Posterior vena cava (tissue), 2 donors: ENCODE results near the gene BEX5. TPM values are rescaled to one million over a fixed set of nuclear protein-coding genes. Genes with fewer than 3 reads are reported as not detected.
"Not testable (repeated sequence)": the region's sequence is repeated elsewhere in the genome, so short reads cannot be mapped to it uniquely, and the experiment has no call there.

Experiments used
- DNase-seq: peaks from one replicate; pipeline ENCODE4 v3.0.0-alpha.2; 2020; ENCODE audit warnings: low spot score
- intact Hi-C, 2 donors: fragments of 100-400 bp; cut with DNase I; formaldehyde crosslinking; loops; one replicate each; pipeline versions ENCODE4 v1.14.1 to v1.14.2; 2022 to 2023
- long read RNA-seq, 2 donors: library from polyadenylated mRNA; unstranded; transcript quantifications; one replicate each; pipeline ENCODE4 v2.0.0, GENCODE V29; 2020 to 2021
- total RNA-seq, 2 donors: library from RNA; stranded (reverse); fragmentation: NEBNext Ultra II Directional; extraction: Animal tissue kit (Norgen Biotek cat#: 25700); gene quantifications; one replicate each; pipeline ENCODE4 v1.2.1, GENCODE V29; 2021
- donor health status: DM: yes; HTN: yes; CAD: no.
- donor health status: DM: yes; HTN: yes; CAD: no.

The BEX5 gene
- 1 to 10 TPM; 3.0 TPM for total RNA-seq
- long read RNA-seq, donor 1, partial matches to known transcripts = 0 of 1 reads
- long read RNA-seq, donor 1, other reads (novel, unspliced or antisense) = 0 of 1 reads
- long read RNA-seq, donor 2 = 0 reads

DNA sequence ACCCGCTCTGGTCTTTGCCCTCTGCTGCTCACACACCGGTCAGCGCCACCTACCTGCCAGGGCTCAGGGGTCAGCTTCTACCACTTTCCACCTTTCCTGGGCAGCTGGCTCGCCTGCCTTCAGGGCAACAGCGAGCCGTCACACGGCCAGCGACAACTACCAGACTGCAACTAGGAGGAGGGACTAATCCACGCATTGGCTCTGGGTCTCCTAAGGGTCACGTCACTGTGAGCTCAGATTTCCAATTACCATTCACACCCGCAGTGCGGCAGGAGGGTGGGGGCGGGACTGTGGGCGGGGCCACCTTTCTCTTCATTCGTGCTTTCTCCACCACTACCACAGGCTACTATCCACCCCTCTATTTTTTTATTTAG is at the start of gene BEX5:
Gene BEX5, minus strand, starts transcription at position 172 of the 374 bp plus-strand sequence. CDS start 1,712 bp downstream, outside the sequence.
- DNase-seq = no peak
- intact Hi-C loops = no loop called here

DNA sequence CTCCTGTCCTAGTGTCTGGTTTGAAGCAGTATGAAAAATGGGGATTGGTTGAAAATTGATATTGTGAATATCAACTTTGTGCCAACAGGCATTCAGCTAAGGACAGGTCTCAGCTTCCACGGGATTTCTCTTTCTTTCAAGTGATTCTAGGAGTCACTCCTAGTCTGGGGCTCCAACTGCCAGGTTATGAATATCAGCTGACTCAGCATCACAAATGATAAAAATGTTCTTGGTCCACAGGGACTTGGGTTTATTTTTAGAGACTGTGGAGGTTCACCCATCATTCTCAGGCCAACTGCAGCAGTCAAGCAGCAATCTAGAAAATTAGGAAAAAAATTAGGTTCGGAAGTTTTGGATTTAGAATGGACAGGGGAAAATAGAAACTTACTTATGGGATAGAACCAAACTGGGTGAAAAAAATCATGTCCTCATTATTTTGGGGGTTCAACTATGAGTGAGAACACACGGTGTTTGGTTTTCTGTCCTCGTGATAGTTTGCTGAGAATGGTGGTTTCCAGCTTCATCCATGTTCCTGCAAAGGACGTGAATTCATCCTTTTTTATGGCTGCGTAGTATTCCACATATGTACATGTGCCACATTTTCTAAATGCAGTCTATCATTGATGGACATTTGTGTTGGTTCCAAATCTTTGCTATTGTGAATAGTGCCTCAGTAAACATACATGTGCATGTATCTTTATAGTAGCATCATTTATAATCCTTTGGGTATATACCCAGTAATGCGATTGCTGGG is 30.4 kb upstream of the BEX5 start:
- intact Hi-C loops = no loop called here
- no peak for DNase-seq

DNA sequence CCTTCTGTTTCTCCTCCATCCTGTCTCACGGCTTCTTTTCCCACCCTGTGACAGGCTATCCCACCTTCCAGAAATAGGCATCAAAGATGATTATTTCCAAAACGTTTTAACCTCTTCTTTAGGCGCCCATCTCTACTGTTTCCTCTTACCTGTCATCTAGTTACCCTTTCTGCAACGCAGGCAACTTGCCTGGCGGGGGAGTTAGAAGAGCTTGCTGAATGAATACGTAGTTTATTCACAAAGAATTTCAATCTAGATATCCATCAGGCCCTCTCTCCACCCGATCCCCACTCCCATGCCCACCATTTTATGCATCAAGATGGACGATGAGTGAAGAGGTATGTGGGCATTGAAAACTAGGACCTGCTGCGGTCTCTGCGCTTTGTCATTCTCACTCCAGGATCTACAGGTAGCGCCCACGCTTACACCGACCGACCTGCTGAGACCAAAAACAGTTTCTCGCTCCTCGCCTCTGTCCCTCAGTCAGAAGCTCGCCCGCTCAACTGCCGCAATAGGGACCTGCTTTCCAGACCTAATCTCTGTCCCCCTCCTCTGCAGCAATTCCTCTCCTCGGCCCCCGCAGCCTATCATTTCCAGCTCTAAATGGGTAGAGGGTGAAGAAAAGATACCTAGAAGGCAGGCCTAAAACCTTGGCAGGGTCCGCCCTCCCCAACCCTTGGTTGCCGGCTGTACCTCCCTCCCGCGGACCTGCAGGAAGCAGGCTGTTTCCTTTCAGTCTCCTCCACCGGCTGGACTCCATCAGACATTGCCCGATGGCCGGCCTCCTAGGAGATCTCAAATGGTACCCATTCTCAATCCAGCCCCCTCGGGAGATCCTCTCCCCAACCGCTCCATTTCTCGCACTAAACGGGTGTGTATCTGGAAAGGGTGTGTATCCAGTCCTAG is 624 bp downstream of the BEX5 start:
- no peak for DNase-seq
- intact Hi-C loops = no loop called here

DNA sequence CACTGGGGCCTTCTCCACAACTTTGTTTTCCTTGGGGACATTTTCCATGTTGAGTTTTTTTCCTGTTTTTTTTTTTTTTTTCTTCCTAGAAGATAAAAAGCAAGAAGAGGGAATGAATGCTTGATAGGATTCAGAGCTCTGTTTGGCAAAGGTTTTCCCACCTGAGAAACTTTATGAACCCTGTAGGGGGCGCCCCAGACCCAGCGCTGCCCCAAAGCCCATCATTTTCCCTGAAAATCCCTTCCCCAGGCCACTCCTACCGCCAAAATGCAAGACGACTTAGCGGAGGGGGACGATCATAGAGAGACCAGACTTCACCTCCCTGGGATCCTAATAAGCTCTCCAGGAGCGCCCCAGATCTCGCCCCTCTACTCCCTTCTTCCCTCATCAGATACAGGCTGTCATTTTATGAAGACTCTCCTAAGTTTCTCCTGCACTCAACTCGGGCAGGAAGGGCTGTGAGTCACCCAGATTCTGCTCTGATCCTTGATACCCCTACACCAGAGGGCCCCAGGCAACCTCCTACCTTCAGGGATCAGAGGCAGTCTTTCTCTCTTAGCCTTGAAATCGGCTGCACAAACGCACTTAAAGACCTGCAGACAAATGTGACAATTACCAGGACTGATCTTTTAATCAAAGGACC is 1.4 kb downstream of the BEX5 start:
- DNase-seq = no peak
- intact Hi-C loops = no loop called here

DNA sequence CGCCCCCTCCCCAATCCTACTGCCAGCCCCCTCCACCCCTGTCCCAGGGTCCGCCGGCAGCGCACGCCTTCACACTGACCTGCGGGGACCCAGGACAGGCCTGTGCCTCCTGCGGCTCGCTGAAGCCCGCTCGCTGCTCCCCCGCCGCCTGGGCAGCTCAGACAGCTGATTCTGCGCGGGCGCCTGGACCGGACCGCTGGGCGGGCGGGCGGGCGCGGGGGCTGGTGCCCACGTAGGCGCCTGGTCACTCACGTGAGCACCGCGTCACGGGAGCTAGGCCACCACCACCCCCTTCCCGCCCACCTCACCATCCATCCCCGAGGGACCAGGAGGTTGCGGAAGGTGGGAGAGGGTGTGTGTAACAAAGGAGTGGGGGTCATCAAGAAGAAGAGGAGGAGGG is 13.5 kb downstream of the BEX5 start, which contains the start of gene TCEAL6:
Gene TCEAL6, minus strand, starts transcription at position 208 of the 400 bp plus-strand sequence.
- intact Hi-C loops, DNase-seq: not testable (repeated sequence)

DNA sequence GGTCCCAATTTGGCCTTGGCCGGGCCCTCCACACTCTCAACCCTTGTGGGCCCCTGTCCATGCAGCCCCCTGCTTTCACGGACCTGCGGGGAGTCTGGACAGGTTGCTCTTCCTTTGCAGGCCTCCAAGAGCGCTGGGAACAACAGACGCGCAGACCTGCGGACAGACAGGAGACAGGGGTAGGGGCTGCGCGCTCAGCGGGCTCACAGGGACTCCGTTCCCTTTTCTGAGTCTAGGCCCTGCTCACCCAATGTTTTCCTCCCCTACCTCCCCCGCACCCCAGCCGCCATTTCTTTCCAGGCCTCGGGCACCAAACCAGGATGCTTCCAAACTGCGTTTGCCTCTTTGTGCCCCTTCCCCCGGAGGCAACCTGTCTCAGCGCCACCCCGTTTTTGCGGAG is 14.1 kb downstream of the BEX5 start:
- DNase-seq, intact Hi-C loops: not testable (repeated sequence)

DNA sequence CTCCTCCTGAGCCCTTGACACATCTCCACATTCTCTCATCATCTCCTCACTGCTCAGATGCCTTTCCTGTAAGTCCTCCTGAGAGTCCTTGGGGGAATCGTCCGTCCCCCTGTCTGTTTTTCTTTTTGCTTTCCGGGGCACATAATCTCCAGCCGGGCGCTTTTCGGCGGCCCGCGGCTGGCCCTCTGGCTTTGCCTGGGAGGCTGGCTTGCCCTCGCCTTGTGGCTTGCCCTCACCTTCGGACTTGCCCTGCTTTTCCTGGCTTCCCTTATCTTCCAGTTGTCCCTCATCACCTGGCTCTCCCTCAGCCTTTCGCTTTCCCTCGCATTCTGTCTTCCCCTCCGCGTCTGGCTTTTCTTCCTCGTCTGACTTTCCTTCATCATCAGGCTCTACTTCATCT is 14.9 kb downstream of the BEX5 start:
- DNase-seq, intact Hi-C loops: not testable (repeated sequence)

DNA sequence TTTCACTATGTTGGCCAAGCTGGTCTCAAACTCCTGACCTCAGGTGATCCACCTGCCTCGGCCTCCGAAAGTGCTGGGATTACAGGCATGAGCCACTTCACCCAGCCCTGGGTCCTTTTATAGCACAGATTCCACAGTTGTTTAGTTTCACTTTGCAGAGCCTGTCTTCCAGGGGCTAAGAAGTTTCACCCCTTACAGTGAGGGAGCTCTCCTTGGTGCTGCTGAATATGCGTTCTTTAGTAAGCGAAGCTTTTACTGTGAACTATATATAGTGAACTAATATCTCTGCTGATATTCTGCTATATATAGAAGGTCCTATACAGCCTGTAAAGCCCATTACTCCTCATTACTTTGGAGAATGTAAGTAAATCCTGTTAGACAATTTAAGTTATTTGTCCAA is 17.7 kb downstream of the BEX5 start:
- DNase-seq = no peak
- intact Hi-C loops = no loop called here

DNA sequence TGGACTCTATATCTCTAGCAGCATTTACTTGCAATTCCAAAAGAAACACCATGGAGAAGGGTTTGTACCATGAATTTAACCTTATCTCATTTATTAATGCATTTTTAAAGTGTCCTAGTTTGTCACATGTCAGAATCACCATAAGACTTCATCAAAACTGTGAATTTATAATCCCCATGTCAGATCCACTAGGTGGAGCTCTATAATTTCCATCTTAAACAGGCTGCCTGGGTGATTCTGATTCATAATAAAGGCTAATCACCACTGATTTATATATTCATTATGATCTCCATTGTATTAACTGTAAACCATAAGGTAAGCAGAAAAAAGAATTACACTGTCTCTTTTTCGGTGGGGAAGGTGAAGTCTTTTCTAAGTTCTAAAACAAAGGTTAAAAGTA is 26.3 kb downstream of the BEX5 start:
- intact Hi-C loops = no loop called here

DNA sequence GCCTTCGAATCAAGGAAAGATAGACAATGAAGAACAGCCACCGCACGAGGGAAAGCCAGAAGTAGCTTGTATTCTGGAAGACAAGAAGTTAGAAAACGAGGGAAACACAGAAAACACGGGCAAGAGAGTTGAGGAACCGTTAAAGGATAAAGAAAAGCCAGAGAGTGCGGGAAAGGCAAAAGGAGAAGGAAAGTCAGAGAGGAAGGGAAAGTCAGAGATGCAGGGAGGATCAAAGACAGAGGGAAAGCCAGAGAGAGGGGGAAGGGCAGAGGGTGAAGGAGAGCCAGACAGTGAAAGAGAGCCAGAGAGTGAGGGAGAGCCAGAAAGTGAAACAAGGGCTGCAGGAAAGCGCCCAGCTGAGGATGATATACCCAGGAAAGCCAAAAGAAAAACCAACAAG is 28.9 kb downstream of the BEX5 start:
- intact Hi-C loops = no loop called here
- DNase-seq = no peak

More for the DNA sequence above, 26.3 kb downstream of the BEX5 start:
- no peak for DNase-seq

DNA sequence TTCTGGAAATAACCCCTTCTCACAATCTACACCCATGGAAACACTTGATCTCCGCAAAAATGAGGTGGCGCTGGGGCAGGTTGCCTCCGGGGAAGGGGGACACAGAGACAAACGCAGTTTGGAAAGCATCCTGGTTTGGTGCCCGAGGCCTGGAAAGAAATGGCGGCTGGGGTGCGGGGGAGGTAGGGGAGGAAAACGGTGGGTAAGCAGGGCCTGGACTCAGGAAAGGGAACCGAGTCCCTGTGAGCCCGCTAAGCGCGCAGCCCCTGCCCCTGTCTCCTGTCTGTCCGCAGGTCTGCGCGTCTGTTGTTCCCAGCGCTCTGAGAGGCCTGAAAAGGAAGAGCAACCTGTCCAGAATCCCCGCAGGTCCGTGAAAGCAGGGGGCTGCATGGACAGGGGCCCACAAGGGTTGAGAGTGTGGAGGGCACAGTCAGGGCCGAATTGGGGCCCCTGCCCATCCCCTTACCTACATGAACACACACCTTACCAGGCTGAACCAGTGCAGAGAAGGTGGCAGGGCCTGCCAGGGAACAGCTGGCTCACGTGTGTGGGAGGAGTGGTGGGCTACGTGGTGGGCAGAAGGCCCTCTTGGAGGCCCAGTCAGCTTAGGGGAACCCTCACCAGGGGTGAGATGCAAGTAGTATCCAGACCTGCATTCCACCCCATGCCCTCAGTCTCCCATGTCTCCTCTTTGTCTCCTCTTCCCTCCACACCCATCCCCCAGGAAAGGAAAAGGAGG is 29.5 kb downstream of the BEX5 start:
- DNase-seq, intact Hi-C loops: not testable (repeated sequence)

DNA sequence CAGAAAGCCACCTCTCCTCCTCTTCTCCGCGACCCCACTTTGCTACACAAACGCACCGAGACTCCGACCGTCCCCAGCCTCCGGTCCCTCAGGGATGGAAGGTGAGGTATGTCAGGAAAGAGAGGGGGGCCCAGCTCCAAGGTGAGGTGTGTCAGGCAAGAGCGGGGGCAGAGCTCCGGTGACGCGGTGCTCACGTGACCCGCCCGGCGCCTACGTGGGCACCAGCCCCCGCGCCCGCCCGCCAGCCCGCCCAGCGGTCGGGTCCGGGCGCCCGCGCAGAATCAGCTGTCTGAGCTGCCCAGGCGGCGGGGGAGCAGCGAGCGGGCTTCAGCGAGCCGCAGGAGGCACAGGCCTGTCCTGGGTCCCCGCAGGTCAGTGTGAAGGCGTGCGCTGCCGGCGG is 30.3 kb downstream of the BEX5 start, which contains the start of gene TCEAL2:
Gene TCEAL2, plus strand, starts transcription at position 244 of the 400 bp plus-strand sequence. CDS start 1,152 bp downstream, outside the sequence.
- DNase-seq, intact Hi-C loops: not testable (repeated sequence)

DNA sequence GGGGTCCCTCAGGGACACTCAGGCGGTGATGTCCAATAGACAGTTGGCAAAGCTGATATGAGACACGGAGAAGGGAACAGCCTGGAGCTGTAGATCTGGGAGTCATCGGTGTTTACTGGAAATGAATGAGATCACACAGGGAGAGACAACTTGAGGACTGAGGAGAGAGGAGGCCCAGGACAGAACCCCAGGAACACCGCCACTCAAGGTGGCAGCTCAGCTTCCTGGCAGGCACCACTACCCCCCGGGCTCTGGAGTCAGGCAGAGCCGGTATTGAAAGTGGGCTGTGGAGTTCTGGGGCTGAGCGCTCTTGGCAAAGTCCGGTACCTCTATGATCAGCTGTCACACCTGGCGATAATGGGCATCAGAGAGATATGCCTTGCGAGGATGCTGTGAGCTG is 30.8 kb downstream of the BEX5 start:
- DNase-seq, intact Hi-C loops: not testable (repeated sequence)

DNA sequence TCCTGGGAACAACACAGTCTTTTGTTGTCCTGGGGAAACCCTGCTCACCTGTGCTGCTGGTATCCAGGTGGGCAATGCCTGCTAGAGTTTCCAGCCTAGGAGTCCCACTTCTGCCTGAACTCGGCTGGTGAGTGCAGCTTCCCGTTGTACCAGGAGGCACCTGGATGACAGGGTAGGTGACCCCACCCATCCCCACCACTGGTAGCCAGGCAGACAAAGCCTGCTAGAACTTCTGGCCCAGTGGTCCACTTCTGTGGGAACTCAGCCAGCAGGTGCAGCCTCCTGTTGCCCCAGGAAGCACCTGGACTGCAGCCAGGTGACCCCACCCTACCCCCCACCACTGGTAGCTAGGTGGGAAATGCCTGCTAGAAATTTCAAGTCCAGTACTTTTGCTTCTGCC is 40.0 kb downstream of the BEX5 start:
- intact Hi-C loops = no loop called here
- no peak for DNase-seq

DNA sequence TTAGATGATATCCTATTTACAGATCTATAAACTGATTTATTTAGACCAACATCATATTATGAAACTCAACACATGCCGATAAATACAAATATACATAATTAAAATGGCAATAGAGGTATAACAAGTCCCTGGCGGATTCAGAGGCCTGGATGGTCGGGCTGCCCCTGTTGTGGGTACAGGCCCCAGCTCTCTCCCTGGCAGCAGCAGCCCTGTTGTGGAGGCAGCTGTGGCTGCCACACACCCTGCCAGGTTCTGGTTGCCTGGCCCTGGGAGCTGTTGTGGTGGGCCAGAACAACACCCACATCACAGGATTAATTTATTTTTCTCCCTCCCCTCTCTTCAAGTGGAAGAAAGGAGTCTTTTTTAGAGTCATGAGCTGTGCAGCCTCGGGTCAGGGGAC is 42.4 kb downstream of the BEX5 start:
- intact Hi-C loops = no loop called here
- no peak for DNase-seq
